ENCODE measurements around the gene CLIP4. TPM values are rescaled to one million over a fixed set of nuclear protein-coding genes. Genes with fewer than 3 reads are reported as not detected.

The CLIP4 gene
- total RNA-seq, 2 experiments from 2014 or later = 36.8 to 39.4 TPM

- Histone ChIP-seq H3K27me3 (ENCODE audit: control insufficient read depth in 1 of 2, insufficient read depth in 2 of 2, low read length in 2 of 2) (no peaks in the 10 kb centered on the region), H3K4me1 (ENCODE audit: insufficient read depth, low read length) (no peaks in the 10 kb centered on the region), H3K9me3 (ENCODE audit: control insufficient read depth in 1 of 2, insufficient read depth in 1 of 2, low read length in 2 of 2) (no peaks in the 10 kb centered on the region), H3K27ac (ENCODE audit: low read depth in 1 of 2, low read length in 2 of 2) (no peak overlapping the region), H3K36me3 (ENCODE audit: insufficient read depth, low read length) (peaks cover 4% of the 10 kb centered on the region), H3K4me3 (ENCODE audit: low read length) (no peak overlapping the region)
- no peak overlapping the region for H3K27ac Mint-ChIP-seq
- intact Hi-C loops (cut with DNase I, micrococcal nuclease) = no loop called here
- TF ChIP-seq CTCF (IDR thresholded peaks at IDR 0.05) = no peak
- ATAC-seq (ENCODE audit: poor library complexity) (no peak), DNase-seq (no peak)
- H3K36me3 Mint-ChIP-seq (ENCODE audit: low read depth) = no peaks in the 10 kb centered on the region
- H3K9me3 Mint-ChIP-seq = no peaks in the 10 kb centered on the region
- H3K4me3 Mint-ChIP-seq = no peak overlapping the region
- ChIA-PET POLR2A (no interaction called here), CTCF (no interaction called here)
- no peaks in the 10 kb centered on the region for H3K27me3 Mint-ChIP-seq
- H3K4me1 Mint-ChIP-seq (ENCODE audit: low read depth) = no peaks in the 10 kb centered on the region
Measured at GRCh38 chr2:29212009-29212408, 96.8 kb downstream of the CLIP4 start.

GRCh38 chr2:29213888-29214291 is 98.7 kb downstream of the CLIP4 start:
- no peak overlapping the region for H3K4me3 Mint-ChIP-seq
- intact Hi-C loops (cut with DNase I, micrococcal nuclease) = no loop called here
- CTCF ChIA-PET = no interaction called here
- no peaks in the 10 kb centered on the region for H3K36me3 ChIP-seq (ENCODE audit: insufficient read depth, low read length)
- no peak for ATAC-seq (ENCODE audit: poor library complexity)
- no peak for TF ChIP-seq CTCF (IDR thresholded peaks at IDR 0.05)
- DNase-seq = no peak
- no peak overlapping the region for H3K4me3 ChIP-seq (ENCODE audit: low read length)
- POLR2A ChIA-PET = no interaction called here
- no peaks in the 10 kb centered on the region for H3K4me1 Mint-ChIP-seq (ENCODE audit: low read depth)
- no peaks in the 10 kb centered on the region for H3K4me1 ChIP-seq (ENCODE audit: insufficient read depth, low read length)
- no peaks in the 10 kb centered on the region for H3K27me3 Mint-ChIP-seq
- no peaks in the 10 kb centered on the region for H3K27me3 ChIP-seq (ENCODE audit: control insufficient read depth in 1 of 2, insufficient read depth in 2 of 2, low read length in 2 of 2)
- no peaks in the 10 kb centered on the region for H3K9me3 Mint-ChIP-seq
- H3K9me3 ChIP-seq (ENCODE audit: control insufficient read depth in 1 of 2, insufficient read depth in 1 of 2, low read length in 2 of 2) = no peaks in the 10 kb centered on the region
- H3K36me3 Mint-ChIP-seq (ENCODE audit: low read depth) = no peaks in the 10 kb centered on the region
- no peak overlapping the region for H3K27ac ChIP-seq (ENCODE audit: low read depth in 1 of 2, low read length in 2 of 2)
- H3K27ac Mint-ChIP-seq = no peak overlapping the region

GRCh38 chr2:29215073-29215472 is 99.9 kb downstream of the CLIP4 start:
- Histone ChIP-seq H3K9me3 (ENCODE audit: control insufficient read depth in 1 of 2, insufficient read depth in 1 of 2, low read length in 2 of 2) (no peaks in the 10 kb centered on the region), H3K27ac (ENCODE audit: low read depth in 1 of 2, low read length in 2 of 2) (no peak overlapping the region), H3K4me3 (ENCODE audit: low read length) (no peak overlapping the region), H3K36me3 (ENCODE audit: insufficient read depth, low read length) (no peaks in the 10 kb centered on the region), H3K27me3 (ENCODE audit: control insufficient read depth in 1 of 2, insufficient read depth in 2 of 2, low read length in 2 of 2) (no peaks in the 10 kb centered on the region), H3K4me1 (ENCODE audit: insufficient read depth, low read length) (no peaks in the 10 kb centered on the region)
- no peak overlapping the region for H3K4me3 Mint-ChIP-seq
- CTCF ChIA-PET = no interaction called here
- no peak overlapping the region for H3K27ac Mint-ChIP-seq
- DNase-seq = no peak
- no peaks in the 10 kb centered on the region for H3K27me3 Mint-ChIP-seq
- TF ChIP-seq CTCF (IDR thresholded peaks at IDR 0.05) = no peak
- no peaks in the 10 kb centered on the region for H3K4me1 Mint-ChIP-seq (ENCODE audit: low read depth)
- POLR2A ChIA-PET = no interaction called here
- no peak for ATAC-seq (ENCODE audit: poor library complexity)
- H3K9me3 Mint-ChIP-seq = no peaks in the 10 kb centered on the region
- intact Hi-C loops (cut with DNase I, micrococcal nuclease) = no loop called here
- H3K36me3 Mint-ChIP-seq (ENCODE audit: low read depth) = no peaks in the 10 kb centered on the region
